Progenitor cell of endocrine pancreas (in vitro differentiated cells): ENCODE data around the gene NRXN3. TPM values are rescaled to one million over a fixed set of nuclear protein-coding genes. Genes with fewer than 3 reads are reported as not detected.

Experiments used
- DNase-seq: peaks from one replicate; pipeline ENCODE4 v3.0.0; 2021; ENCODE audit warnings: low spot score; ENCODE audit not compliant: unreplicated experiment
- H3K27ac Mint-ChIP-seq: 2 replicates; pipeline ENCODE4 v1.8.0; 2021; ENCODE audit warnings: mild to moderate bottlenecking, moderate library complexity, mixed read lengths
- H3K27me3 Mint-ChIP-seq: 2 replicates; pipeline ENCODE4 v1.8.0; 2021; ENCODE audit warnings: mixed read lengths
- H3K36me3 Mint-ChIP-seq: 2 replicates; pipeline ENCODE4 v1.8.0; 2022; ENCODE audit warnings: mixed read lengths; ENCODE audit not compliant: insufficient read depth
- H3K4me1 Mint-ChIP-seq: 2 replicates; pipeline ENCODE4 v1.8.0; 2021; ENCODE audit warnings: low read depth, mixed read lengths
- H3K4me3 Mint-ChIP-seq: 2 replicates; pipeline ENCODE4 v1.8.0; 2021; ENCODE audit warnings: low read depth, mild to moderate bottlenecking, moderate library complexity, mixed read lengths
- H3K9me3 Mint-ChIP-seq: 2 replicates; pipeline ENCODE4 v1.8.0; 2021; ENCODE audit warnings: low read depth, mixed read lengths
- total RNA-seq: library from RNA; stranded (reverse); gene quantifications from 2 replicates; pipeline ENCODE4 v1.2.1, GENCODE V29; 2021
- TF ChIP-seq, protein P1 (sequence below): fragments of 200-600 bp; sonication (generic); IDR thresholded peaks from one replicate; pipeline ENCODE4 v1.5.0; 2021; ENCODE audit warnings: antibody characterized with exemption, mild to moderate bottlenecking; ENCODE audit not compliant: unreplicated experiment

Gene NRXN3
- total RNA-seq, 1 donor from 2014 or later: 22.1 TPM

DNA sequence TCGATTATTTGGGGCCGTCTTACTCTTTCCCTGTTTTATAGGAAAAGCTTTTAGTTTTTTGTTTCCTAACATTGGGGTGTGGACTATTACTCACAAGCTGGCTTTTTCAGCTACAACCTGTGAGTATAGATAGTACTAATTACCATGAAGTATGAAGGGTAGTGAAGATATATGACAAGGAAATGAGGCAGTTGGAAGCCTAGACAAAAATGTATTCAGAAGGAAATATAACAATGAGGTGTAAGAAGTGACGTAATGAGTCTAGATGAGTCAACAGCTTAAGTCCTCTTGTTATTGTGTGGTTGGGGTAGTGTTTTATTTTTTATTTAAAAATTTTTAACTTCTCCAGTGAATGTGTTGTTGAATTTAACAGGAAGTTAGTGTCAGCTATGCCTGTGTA is 804.5 kb downstream of the NRXN3 start:
- TF ChIP-seq, protein P1, sequence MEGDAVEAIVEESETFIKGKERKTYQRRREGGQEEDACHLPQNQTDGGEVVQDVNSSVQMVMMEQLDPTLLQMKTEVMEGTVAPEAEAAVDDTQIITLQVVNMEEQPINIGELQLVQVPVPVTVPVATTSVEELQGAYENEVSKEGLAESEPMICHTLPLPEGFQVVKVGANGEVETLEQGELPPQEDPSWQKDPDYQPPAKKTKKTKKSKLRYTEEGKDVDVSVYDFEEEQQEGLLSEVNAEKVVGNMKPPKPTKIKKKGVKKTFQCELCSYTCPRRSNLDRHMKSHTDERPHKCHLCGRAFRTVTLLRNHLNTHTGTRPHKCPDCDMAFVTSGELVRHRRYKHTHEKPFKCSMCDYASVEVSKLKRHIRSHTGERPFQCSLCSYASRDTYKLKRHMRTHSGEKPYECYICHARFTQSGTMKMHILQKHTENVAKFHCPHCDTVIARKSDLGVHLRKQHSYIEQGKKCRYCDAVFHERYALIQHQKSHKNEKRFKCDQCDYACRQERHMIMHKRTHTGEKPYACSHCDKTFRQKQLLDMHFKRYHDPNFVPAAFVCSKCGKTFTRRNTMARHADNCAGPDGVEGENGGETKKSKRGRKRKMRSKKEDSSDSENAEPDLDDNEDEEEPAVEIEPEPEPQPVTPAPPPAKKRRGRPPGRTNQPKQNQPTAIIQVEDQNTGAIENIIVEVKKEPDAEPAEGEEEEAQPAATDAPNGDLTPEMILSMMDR: no peak
- Mint-ChIP-seq H3K36me3 (no peaks in the 10 kb centered on the region), H3K4me1 (no peaks in the 10 kb centered on the region)

DNA sequence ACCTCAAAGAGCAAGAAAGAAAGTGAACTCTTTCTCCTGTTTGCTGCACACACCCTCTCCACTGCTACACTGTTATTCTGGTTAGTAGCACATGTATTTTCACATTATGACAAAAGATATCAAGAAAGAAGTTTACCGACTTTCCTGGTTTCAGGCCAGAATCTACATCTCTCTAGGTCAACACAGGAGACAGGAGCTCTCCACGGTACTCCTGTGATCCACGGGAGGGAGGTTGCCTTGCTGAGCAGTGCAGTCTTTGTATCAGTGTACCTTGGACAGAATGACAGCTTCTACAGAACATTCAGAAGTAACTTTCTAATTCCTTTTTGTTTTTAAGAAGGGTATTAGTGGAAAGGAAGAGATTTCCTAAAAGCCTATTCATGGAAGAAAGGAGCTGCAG is 805.6 kb downstream of the NRXN3 start:
- no peak for DNase-seq
- no peak overlapping the region for H3K4me3 Mint-ChIP-seq
- TF ChIP-seq, protein P1: no peak
- no peak overlapping the region for H3K27ac Mint-ChIP-seq
- no peaks in the 10 kb centered on the region for H3K36me3 Mint-ChIP-seq
- peaks cover 3% of the 10 kb centered on the region for H3K27me3 Mint-ChIP-seq
- H3K4me1 Mint-ChIP-seq: no peaks in the 10 kb centered on the region
- H3K9me3 Mint-ChIP-seq: no peaks in the 10 kb centered on the region

More for the DNA sequence above, 804.5 kb downstream of the NRXN3 start:
- Mint-ChIP-seq H3K4me3 (no peak overlapping the region), H3K27ac (no peak overlapping the region), H3K27me3 (peaks cover 3% of the 10 kb centered on the region), H3K9me3 (no peaks in the 10 kb centered on the region)
- DNase-seq: no peak

DNA sequence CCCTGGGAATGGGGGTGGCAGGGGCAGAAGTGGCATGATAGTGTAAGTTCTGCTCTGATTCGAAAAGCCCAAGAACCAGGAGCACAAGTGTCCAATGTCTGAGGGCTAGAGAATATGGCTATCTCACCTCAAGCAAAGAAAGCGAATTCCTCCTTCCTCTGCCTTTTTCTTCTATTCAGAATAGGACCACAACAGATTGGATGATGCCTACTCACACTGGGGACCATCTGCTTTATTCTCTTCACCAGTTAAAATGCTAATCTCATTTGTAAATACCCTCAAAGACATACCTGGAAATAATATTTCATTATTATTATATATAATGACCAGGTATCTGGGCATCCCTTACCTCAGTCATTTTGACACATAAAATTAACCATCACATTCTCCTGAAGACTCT is 808.7 kb downstream of the NRXN3 start:
- peaks cover 3% of the 10 kb centered on the region for H3K27me3 Mint-ChIP-seq
- TF ChIP-seq, protein P1: no peak
- no peaks in the 10 kb centered on the region for H3K4me1 Mint-ChIP-seq
- no peak overlapping the region for H3K4me3 Mint-ChIP-seq
- no peaks in the 10 kb centered on the region for H3K9me3 Mint-ChIP-seq
- H3K27ac Mint-ChIP-seq: no peak overlapping the region
- no peak for DNase-seq
- no peaks in the 10 kb centered on the region for H3K36me3 Mint-ChIP-seq

DNA sequence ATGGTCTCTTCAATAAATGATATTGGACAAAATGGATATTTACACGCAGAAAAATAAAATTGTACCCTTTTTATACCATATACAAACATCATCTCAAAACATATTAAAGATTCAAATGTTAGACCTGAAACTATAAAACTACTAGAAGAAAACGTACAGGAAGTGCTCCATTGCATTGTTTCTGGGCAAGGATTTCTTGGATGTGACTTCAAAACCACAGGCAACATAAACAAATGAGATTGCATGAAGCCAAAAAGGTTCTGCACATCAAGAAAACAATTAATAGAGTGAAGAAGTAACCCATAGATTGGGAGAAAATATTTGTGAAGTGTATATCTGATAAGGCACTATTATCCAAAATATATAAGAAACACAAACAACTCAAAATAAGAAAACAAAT is 812.4 kb downstream of the NRXN3 start:
- no peak for DNase-seq
- no peaks in the 10 kb centered on the region for H3K36me3 Mint-ChIP-seq
- H3K9me3 Mint-ChIP-seq: no peaks in the 10 kb centered on the region
- no peak overlapping the region for H3K27ac Mint-ChIP-seq
- H3K4me3 Mint-ChIP-seq: no peak overlapping the region
- H3K4me1 Mint-ChIP-seq: no peaks in the 10 kb centered on the region
- H3K27me3 Mint-ChIP-seq: peaks cover 3% of the 10 kb centered on the region
- TF ChIP-seq, protein P1: no peak

DNA sequence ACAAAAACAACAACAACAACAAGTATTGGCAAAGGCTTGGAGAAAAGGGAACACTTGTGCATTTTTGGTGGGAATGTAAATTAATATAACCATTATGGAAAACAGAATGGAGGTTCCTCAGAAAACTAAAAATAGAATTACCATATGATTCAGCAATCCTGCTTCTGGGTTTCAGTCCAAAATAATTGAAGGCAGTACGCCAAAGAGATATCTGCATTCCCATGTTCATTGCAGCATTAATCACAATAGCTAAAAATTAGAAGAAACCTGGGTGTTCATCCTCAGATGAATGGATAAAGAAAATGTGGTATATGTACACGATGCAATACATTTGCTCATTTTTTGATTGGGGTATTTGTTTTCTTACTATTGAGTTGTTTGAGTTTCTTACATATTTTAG is 813.0 kb downstream of the NRXN3 start:
- H3K27me3 Mint-ChIP-seq: peaks cover 8% of the 10 kb centered on the region
- no peak overlapping the region for H3K4me3 Mint-ChIP-seq
- H3K9me3 Mint-ChIP-seq: no peaks in the 10 kb centered on the region
- no peak overlapping the region for H3K27ac Mint-ChIP-seq
- TF ChIP-seq, protein P1: no peak
- H3K4me1 Mint-ChIP-seq: no peaks in the 10 kb centered on the region
- no peaks in the 10 kb centered on the region for H3K36me3 Mint-ChIP-seq
- DNase-seq: no peak
